Activated CD4-positive, alpha-beta T cell treated with anti-CD3 and anti-CD28 coated beads for 4 hours (primary cell): ENCODE data around the gene CYP2A6.

Experiments
- DNase-seq, 2 donors: peaks; one replicate each; pipeline ENCODE4 v3.0.0-alpha.2; 2020

The CYP2A6 gene

DNA sequence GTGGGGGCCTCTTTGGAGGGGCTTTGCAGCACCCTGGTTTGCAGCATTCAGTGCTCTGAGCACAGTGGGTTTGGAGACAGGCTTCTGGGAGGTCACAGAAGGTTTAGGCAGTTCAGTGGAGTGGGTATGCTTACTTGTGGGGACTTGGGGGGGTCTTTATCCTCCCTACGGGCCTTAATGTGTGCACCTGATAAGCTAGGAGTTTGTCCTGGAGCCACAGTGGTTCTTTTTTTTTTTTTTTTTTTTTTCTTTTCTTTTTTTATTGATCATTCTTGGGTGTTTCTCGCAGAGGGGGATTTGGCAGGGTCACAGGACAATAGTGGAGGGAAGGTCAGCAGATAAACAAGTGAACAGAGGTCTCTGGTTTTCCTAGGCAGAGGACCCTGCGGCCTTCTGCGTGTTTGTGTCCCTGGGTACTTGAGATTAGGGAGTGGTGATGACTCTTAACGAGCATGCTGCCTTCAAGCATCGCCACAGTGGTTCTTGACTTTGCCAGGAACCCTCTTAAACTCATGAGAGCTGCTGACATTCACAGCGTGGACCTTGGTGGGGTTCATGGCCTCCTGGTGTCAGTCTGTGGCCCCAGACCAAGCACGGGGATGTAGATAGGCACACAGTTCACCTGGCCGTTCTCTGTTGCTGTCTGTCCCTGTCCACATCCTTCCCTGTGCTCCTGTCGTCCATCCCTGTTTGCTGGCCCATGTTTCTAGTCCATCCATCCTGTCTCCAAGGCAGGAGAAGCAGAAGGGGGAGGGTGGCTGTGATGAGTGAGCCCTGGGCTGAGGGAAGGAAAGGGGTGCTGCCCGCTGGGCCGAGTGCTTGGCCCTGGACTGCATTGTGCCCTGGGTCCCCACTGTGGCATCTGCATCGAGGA, 48.6 kb downstream of the CYP2A6 start:
- DNase-seq, result no peak

DNA sequence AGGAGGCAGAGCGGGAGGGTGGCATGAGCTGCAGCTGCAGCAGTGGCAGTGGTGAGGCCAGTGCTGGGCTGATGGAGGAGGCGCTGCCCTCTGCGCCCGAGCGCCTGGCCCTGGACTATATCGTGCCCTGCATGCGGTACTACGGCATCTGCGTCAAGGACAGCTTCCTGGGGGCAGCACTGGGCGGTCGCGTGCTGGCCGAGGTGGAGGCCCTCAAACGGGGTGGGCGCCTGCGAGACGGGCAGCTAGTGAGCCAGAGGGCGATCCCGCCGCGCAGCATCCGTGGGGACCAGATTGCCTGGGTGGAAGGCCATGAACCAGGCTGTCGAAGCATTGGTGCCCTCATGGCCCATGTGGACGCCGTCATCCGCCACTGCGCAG, 49.3 kb downstream of the CYP2A6 start:
- no peak for DNase-seq

DNA sequence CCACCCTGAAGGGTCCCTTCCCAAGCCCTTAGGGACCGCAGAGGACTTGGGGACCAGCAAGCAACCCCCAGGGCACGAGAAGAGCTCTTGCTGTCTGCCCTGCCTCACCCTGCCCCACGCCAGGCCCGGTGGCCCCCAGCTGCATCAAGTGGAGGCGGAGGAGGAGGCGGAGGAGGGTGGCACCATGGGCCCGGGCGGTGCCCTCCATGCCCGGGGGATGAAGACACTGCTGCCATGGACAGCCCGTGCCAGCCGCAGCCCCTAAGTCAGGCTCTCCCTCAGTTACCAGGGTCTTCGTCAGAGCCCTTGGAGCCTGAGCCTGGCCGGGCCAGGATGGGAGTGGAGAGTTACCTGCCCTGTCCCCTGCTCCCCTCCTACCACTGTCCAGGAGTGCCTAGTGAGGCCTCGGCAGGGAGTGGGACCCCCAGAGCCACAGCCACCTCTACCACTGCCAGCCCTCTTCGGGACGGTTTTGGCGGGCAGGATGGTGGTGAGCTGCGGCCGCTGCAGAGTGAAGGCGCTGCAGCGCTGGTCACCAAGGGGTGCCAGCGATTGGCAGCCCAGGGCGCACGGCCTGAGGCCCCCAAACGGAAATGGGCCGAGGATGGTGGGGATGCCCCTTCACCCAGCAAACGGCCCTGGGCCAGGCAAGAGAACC, 49.8 kb downstream of the CYP2A6 start:
- no peak for DNase-seq

DNA sequence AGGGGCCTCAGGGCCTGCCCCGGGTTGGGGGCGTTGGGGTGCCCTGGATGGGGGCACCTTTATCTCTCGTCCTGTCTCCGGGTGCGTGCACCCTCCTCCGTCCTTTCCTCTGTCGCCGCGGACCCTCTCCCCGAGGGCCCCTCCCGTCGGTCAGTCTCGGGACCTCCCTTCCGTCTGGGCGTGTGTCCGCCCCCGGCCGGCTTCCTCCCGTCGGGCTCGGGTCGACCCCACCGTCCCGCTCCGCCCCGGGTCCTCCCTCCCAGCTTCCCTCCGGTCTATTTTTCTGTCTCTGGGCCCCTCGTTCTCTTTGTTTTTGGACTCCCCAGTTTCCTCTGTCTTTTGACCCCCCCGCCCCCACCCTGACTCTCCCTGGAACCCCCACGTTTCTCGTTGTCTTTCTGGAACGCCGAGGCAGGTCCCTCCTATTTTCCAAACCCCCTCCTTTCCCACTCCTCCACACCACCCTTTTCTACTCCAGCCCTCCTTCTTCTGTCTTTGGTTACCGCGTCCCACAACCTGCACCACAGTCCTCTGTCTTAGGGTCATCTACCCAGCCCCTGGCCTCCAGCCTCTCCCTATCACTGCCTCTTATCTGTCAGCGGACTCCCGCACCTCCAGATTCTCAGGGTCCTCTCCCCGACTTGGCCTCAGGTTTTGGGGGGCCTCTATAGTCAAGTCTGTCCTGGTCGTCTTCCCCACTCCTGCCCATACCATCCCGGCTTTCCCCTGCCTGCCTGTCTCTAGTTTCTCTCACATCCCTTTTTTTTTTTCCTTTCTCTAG, 50.5 kb downstream of the CYP2A6 start:
- DNase-seq, result no peak

DNA sequence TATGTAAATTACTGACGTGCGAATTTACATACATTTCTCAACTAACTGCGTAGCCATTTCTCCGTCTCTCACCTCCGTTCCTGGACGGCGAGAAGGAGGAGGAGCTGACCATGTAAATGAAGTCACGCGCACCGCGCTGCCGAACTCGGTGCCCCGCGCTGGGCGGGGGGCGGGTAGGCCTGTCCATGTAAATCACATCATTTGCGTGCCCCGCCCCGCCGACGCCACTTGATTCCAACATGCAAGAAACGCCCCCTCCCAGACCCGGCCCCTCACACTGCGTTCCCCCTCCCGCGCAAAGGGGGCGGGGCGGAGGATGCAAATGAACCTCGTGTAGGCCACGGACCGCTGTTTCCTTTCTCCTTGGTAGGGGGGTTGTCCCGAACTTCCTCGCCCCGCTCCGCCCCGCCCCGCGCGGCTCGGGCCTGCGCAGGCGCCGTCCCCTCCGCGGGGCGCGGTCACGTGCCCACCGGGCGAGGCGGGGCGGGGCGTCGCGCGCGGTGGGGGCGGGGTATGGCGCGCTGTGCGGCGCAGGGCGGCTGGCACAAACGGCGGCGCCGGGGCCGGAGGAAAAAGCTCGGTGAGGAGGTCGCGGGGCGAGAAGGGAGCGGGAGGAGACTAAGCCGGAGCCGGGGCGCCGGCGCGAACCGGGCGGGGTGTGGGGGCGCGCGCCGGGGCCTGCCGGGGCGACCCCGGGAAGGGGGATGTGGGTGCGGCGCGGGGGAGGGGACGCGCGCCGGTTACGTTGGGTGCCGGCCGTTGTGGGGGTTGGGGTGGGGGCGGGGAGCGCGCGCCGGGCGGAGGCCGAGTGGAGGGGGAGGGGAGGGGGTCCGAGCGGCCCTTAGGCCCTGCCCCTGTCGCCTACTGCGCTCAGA, 51.3 kb downstream of the CYP2A6 start, which contains the start of gene EGLN2:
Gene EGLN2, plus strand, starts transcription at position 509 of the 875 bp plus-strand sequence. CDS start 1,382 bp downstream, outside the sequence.
- peak; percentile 100 for DNase-seq

DNA sequence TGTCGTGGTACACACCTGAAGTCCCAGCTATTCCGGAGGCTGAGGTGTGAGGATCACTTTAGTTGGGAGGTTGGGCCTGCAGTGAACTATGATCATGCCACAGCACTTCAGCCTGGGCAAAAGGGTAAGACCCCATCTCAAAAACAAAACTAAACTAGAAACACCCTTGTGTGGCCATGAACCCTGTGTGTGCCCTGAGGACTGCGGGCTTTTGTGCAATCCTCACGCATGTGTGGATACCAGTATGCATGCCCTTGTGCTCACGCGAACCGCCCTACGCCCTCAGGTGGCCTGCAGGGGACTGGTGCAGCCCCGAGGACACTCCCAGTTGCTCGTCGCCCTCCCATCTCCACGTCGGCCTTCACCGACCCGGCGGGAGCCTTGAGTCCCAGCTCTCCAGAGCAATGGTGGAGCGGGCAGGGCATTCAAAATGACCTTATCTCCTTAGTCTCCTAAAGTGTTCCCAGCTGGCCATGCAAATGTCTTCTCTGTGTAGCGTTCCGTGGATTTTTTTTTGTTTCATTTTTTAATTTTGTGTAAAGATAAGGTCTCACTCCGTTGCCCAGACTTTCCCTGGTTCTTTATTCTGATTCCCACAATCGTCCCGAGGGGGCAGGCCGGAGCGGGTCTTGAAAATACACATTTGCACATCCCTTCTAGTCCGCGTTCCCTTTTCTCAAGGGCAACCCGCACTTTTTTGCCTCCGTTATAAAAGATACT, 52.1 kb downstream of the CYP2A6 start:
- peak; percentile 45 to 55 for DNase-seq

DNA sequence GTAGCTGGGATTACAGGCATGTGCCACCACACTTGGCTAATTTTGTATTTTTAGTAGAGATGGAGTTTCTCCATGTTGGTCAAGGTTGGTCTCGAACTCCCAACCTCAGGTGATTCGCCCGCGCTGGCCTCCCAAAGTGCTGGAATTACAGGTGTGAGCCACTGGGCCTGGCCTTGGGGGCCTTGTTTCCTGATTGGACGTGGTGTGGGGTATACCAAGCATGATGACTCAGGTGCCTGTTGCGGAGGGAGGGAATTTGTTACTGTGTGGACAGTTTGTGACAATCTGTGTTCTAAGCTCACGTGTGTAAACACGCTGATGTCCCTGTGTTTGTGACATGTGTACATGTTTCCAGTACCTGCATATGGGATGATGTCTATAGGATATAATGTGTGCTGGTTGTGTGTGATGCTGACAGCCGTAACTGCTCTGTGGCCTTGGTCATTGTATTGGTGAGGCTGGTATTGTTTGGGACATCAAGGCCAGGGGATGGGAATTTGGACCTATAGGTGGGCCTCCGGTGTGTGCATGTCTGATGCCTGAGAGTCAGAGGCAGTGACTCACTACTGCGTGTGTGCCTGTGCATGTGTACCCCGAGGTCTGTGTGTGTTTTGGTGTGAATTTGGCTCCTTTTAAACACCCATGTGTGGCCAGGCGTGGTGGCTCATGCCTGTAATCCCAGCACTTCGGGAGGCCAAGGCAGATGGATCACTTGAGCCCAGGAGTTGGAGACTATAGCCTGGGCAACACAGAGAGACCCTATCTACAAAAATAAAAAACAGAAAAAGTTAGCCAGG, 52.9 kb downstream of the CYP2A6 start:
- DNase-seq, result no peak
